HEK293T (cell line): ENCODE results near the gene OR2W1.

Experiments
- ELF4 ChIP-seq: fragments of 450-650 bp; IDR thresholded peaks from 2 replicates; pipeline ENCODE4 v1.6.1; 2017; ENCODE audit warnings: antibody characterized with exemption
- HDGF ChIP-seq: fragments of 450-650 bp; IDR thresholded peaks from 2 replicates; pipeline ENCODE4 v1.6.1; 2017; ENCODE audit warnings: antibody characterized with exemption, borderline replicate concordance
- SUZ12 ChIP-seq: fragments of 450-650 bp; IDR thresholded peaks from 2 replicates; pipeline ENCODE4 v1.6.1; 2016; ENCODE audit warnings: mild to moderate bottlenecking
- ZNF384 ChIP-seq: fragments of 450-650 bp; IDR thresholded peaks from 2 replicates; pipeline ENCODE4 v1.6.1; 2016

GRCh38 chr6:29035951-29036350 lies 9.0 kb downstream of the OR2W1 start:
- TF ChIP-seq HDGF, result no peak
- TF ChIP-seq SUZ12, result no peak
- no peak for TF ChIP-seq ELF4
- TF ChIP-seq ZNF384, result no peak
